Endothelial cell of umbilical vein (primary cell): ENCODE data around the gene TTC4. TPM values are rescaled to one million over a fixed set of nuclear protein-coding genes. Genes with fewer than 3 reads are reported as not detected.

Source experiments
- BruUV-seq: library from RNA; stranded (reverse); fragments of 400-500 nt; replicated peaks from 2 replicates; lab custom pipeline; 2021; lab: Mats Ljungman, UMichigan
- CTCF ChIA-PET: fragments of 300-600, 350-600 bp; sonication (Branson Sonifier 250); formaldehyde crosslinking; loops from one replicate; lab custom pipeline; 2021; ENCODE audit warnings: antibody characterized with exemption, inconsistent platforms; lab: Charles Lee
- POLR2A ChIA-PET: fragments of 300-600, 350-600 bp; sonication (Branson Sonifier 250); formaldehyde crosslinking; loops from one replicate; lab custom pipeline; 2021; ENCODE audit warnings: antibody characterized with exemption, inconsistent platforms; lab: Charles Lee
- DNase-seq: peaks from one replicate; pipeline ENCODE4 v3.0.0-alpha.2; 2011; ENCODE audit warnings: low read depth, low spot score
- FAIRE-seq: peaks from 2 replicates; lab custom pipeline; 2011; peaks lifted over from hg19 to GRCh38; lab: Jason Lieb, UNC
- H2AFZ ChIP-seq: 2 replicates; pipeline ENCODE4 v1.6.0; 2012; ENCODE audit warnings: low read depth, low read length, control low read depth, inconsistent platforms
- H3K27ac ChIP-seq: 2 replicates; pipeline ENCODE4 v1.5.1; 2011; ENCODE audit warnings: low read depth, mild to moderate bottlenecking, control low read depth, low read length, moderate library complexity; ENCODE audit not compliant: insufficient read depth
- H3K27me3 ChIP-seq, 2 experiments: 2 replicates each; pipeline versions ENCODE4 v1.6.0 to v1.6.1; 2011; ENCODE audit warnings: low read length in 2 of 2, mixed read lengths in 1 of 2; ENCODE audit not compliant: control insufficient read depth in 2 of 2, insufficient read depth in 2 of 2
- H3K36me3 ChIP-seq, 2 experiments: 2 replicates in 1 of 2; 3 replicates in 1 of 2; pipeline ENCODE4 v1.5.1; 2011; ENCODE audit warnings: low read length in 2 of 2, mild to moderate bottlenecking in 1 of 2, moderate library complexity in 1 of 2; ENCODE audit not compliant: control insufficient read depth in 2 of 2, insufficient read depth in 2 of 2; ENCODE audit errors: extremely low read depth in 1 of 2
- H3K4me1 ChIP-seq: 3 replicates; pipeline ENCODE4 v1.5.1; 2011; ENCODE audit warnings: mild to moderate bottlenecking, low read length; ENCODE audit not compliant: control insufficient read depth, insufficient read depth; ENCODE audit errors: extremely low read depth
- H3K4me2 ChIP-seq: 2 replicates; pipeline ENCODE4 v1.6.1; 2011; ENCODE audit warnings: low read length, control low read depth, mixed read lengths; ENCODE audit not compliant: insufficient read depth
- H3K4me3 ChIP-seq, 3 experiments: fragments of 200-600 bp in 1 of 3; sonication (generic), shearing (Covaris generic) in 1 of 3; replicated peaks in 1 of 3; 2 replicates each; pipeline ENCODE4 v1.5.1; 2011 to 2016; ENCODE audit warnings: control low read depth in 3 of 3, low read length in 3 of 3, mild to moderate bottlenecking in 2 of 3, inconsistent platforms in 1 of 3, low read depth in 1 of 3, moderate library complexity in 1 of 3; ENCODE audit not compliant: insufficient read depth in 1 of 3
- H3K79me2 ChIP-seq: 2 replicates; pipeline ENCODE4 v1.6.0; 2012; ENCODE audit warnings: low read length, inconsistent platforms; ENCODE audit not compliant: control insufficient read depth, insufficient read depth
- H3K9ac ChIP-seq: replicated peaks from 2 replicates; pipeline ENCODE3; 2011; ENCODE audit warnings: low read length, control low read depth; ENCODE audit not compliant: insufficient read depth; ENCODE audit errors: extremely low read depth
- H3K9me1 ChIP-seq: replicated peaks from 3 replicates; pipeline ENCODE4 v1.6.0; 2011; ENCODE audit warnings: mild to moderate bottlenecking, low read length; ENCODE audit not compliant: control insufficient read depth, insufficient read depth; ENCODE audit errors: extremely low read depth
- H3K9me3 ChIP-seq: replicated peaks from 2 replicates; pipeline ENCODE4 v1.5.1; 2012; ENCODE audit warnings: low read length, inconsistent platforms; ENCODE audit not compliant: control insufficient read depth, insufficient read depth
- H4K20me1 ChIP-seq: replicated peaks from 2 replicates; pipeline ENCODE3; 2011; ENCODE audit warnings: mild to moderate bottlenecking, low read length; ENCODE audit not compliant: control insufficient read depth, insufficient read depth; ENCODE audit errors: extremely low read depth
- CTCF ChIP-seq, 2 donors: IDR thresholded peaks; 1 replicate in 1 of 2; 2 replicates in 1 of 2; pipeline ENCODE4 v1.5.1; 2011; ENCODE audit warnings: low read length in 2 of 2, mild to moderate bottlenecking in 2 of 2, moderate library complexity in 2 of 2, control low read depth in 1 of 2, inconsistent platforms in 1 of 2, low read depth in 1 of 2; ENCODE audit not compliant: insufficient read depth in 1 of 2; ENCODE audit errors: extremely low read depth in 1 of 2
- EZH2 ChIP-seq: IDR thresholded peaks from 2 replicates; pipeline ENCODE4 v1.6.1; 2012; ENCODE audit warnings: borderline replicate concordance, low read depth, mild to moderate bottlenecking, moderate library complexity, low read length, inconsistent platforms; ENCODE audit not compliant: severe bottlenecking
- FOS ChIP-seq: IDR thresholded peaks from 2 replicates; pipeline ENCODE4 v1.6.1; 2011; ENCODE audit warnings: mild to moderate bottlenecking, low read length, moderate library complexity, borderline replicate concordance; ENCODE audit not compliant: insufficient read depth
- JUN ChIP-seq: IDR thresholded peaks from 2 replicates; pipeline ENCODE4 v1.6.1; 2011; ENCODE audit warnings: borderline replicate concordance, low read depth; ENCODE audit not compliant: insufficient read length, insufficient read depth
- MYC ChIP-seq: IDR thresholded peaks from one replicate; pipeline ENCODE4 v1.6.1; 2011; ENCODE audit warnings: mild to moderate bottlenecking, low read depth, low read length
- dilution Hi-C: fragments of 300-500 bp; cut with MboI; formaldehyde crosslinking; loops from one replicate; pipeline ENCODE4 v1.15.0; 2019; ENCODE audit warnings: low sequenced_read_pairs; ENCODE audit not compliant: extremely low pct_ligation_motif_present
- intact Hi-C: fragments of 100-400 bp; cut with micrococcal nuclease; formaldehyde crosslinking; loops from one replicate; pipeline ENCODE4 v1.10.0; 2022
- polyA plus RNA-seq, 4 experiments: library from polyadenylated mRNA; depleted of rRNA in 3 of 4; stranded (reverse) in 3 of 4; unstranded in 1 of 4; fragments of >200 nt; gene quantifications; 2 replicates each; pipeline versions ENCODE4 v1.2.1 to v1.2.3, GENCODE V29; 2011 to 2012; ENCODE audit warnings: missing spikeins in 1 of 4
- total RNA-seq: library from RNA; stranded (reverse); gene quantifications from 2 replicates; pipeline ENCODE4 v1.2.3, GENCODE V29; 2021
- TF ChIP-seq, protein P1 (sequence below): IDR thresholded peaks from 2 replicates; pipeline ENCODE4 v1.6.1; 2011; ENCODE audit not compliant: insufficient read depth, insufficient read length

The TTC4 gene
- total and polyA plus RNA-seq, 2 donors (not counting 3 experiments of a cell fraction or from before 2014, with no cell fraction given) = 19.2 to 28.8 TPM

- H3K4me1 ChIP-seq = no peaks in the 10 kb centered on the region
- no peaks in the 10 kb centered on the region for H3K36me3 ChIP-seq
- no peaks in the 10 kb centered on the region for H3K9me1 ChIP-seq
- no peaks in the 10 kb centered on the region for H3K9me3 ChIP-seq
- H3K4me3 ChIP-seq = no peak overlapping the region
- TF ChIP-seq, protein P1, sequence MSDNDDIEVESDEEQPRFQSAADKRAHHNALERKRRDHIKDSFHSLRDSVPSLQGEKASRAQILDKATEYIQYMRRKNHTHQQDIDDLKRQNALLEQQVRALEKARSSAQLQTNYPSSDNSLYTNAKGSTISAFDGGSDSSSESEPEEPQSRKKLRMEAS = no peak
- TF ChIP-seq MYC (no peak), FOS (no peak), JUN (no peak), EZH2 (no peak), CTCF (IDR thresholded peaks at IDR 0.05; ENCODE audit: extremely low read depth in 1 of 2, insufficient read depth in 1 of 2, low read depth in 1 of 2, low read length in 2 of 2) (peak; percentile 55 to 73)
- H3K27ac ChIP-seq = no peak overlapping the region
- intact Hi-C loops = loop anchor here (1.0 to 5.0 kb wide), 3 partner anchors 120 to 722 kb away; no protein-coding TSS in a partner anchor
- dilution Hi-C loops = no loop called here
- no peaks in the 10 kb centered on the region for H4K20me1 ChIP-seq
- BruUV-seq = no TSS peak
- DNase-seq = peak; percentile 20
- no peak overlapping the region for H2AFZ ChIP-seq
- POLR2A ChIA-PET = no interaction called here
- H3K9ac ChIP-seq = no peak overlapping the region
- H3K79me2 ChIP-seq = no peaks in the 10 kb centered on the region
- peaks cover 2% of the 10 kb centered on the region in 2 experiments for H3K27me3 ChIP-seq
- no peak overlapping the region for H3K4me2 ChIP-seq
- CTCF ChIA-PET = interaction anchor here (0.7 to 2.0 kb wide), 10 partner anchors 9 to 931 kb away, joined by 3 to 10 read pairs (median 4); partner anchors contain the start of gene TTC22
- FAIRE-seq = peak; percentile 67
These were observed 76.3 kb downstream of the TTC4 start for GRCh38 chr1:54791880-54792522.

Other genes starting within 250 kb of the TTC4 start
- 5.4 and 5.7 TPM in 2 replicates for gene ACOT11, start 167.6 kb upstream of the TTC4 start, total RNA-seq
- 4.5 and 5.5 TPM in 2 replicates for gene ACOT11, start 167.6 kb upstream of the TTC4 start, polyA plus RNA-seq
- not detected in 2 replicates for gene FAM151A, start 92.3 kb upstream of the TTC4 start, total RNA-seq
- gene FAM151A, start 92.3 kb upstream of the TTC4 start, polyA plus RNA-seq = not detected in 2 replicates
- 0.24 TPM in 1 of 2 replicates, not detected in the other for gene MROH7, start 74.1 kb upstream of the TTC4 start, total RNA-seq
- gene MROH7, start 74.1 kb upstream of the TTC4 start, polyA plus RNA-seq = 0.06 and 0.08 TPM in 2 replicates
- gene PARS2, start 48.7 kb downstream of the TTC4 start, total RNA-seq = 3.0 and 3.8 TPM in 2 replicates
- 2.0 and 2.5 TPM in 2 replicates for gene PARS2, start 48.7 kb downstream of the TTC4 start, polyA plus RNA-seq
- not detected in 2 replicates for gene TTC22, start 85.5 kb downstream of the TTC4 start, total RNA-seq
- not detected in 2 replicates for gene TTC22, start 85.5 kb downstream of the TTC4 start, polyA plus RNA-seq
- 223 and 229 TPM in 2 replicates for gene DHCR24, start 171.3 kb downstream of the TTC4 start, total RNA-seq
- gene DHCR24, start 171.3 kb downstream of the TTC4 start, polyA plus RNA-seq = 214 and 239 TPM in 2 replicates